GM12878 (cell line): Measurements from ENCODE around the gene TCF12. TPM values are rescaled to one million over a fixed set of nuclear protein-coding genes. Genes with fewer than 3 reads are reported as not detected.
A peak's percentile ranks its signal among the peaks of the same experiment; 100 is the strongest.

Experiments
- CTCF ChIP-seq, 3 experiments: IDR thresholded peaks in 2 of 3; conservative IDR thresholded peaks in 1 of 3; 2 replicates each; pipeline ENCODE4 v1.5.1; 2011; ENCODE audit warnings: low read depth in 3 of 3, low read length in 3 of 3, mild to moderate bottlenecking in 3 of 3, control low read depth in 2 of 3, moderate library complexity in 2 of 3, inconsistent platforms in 1 of 3, mixed read lengths in 1 of 3; ENCODE audit not compliant: control insufficient read depth in 2 of 3, insufficient read depth in 1 of 3; ENCODE audit errors: extremely low read depth in 1 of 3
- E4F1 ChIP-seq: fragments of 450-650 bp; IDR thresholded peaks from 2 replicates; pipeline ENCODE4 v1.6.1; 2018; ENCODE audit warnings: borderline replicate concordance, mild to moderate bottlenecking; ENCODE audit not compliant: partially characterized antibody
- EED ChIP-seq: sonication (generic); IDR thresholded peaks from 2 replicates; pipeline ENCODE4 v1.6.1; 2016; ENCODE audit warnings: antibody characterized with exemption, low read depth
- IKZF2 ChIP-seq, 2 experiments: fragments of 450-650 bp; IDR thresholded peaks; 2 replicates each; pipeline ENCODE4 v1.6.1; 2017; ENCODE audit warnings: mild to moderate bottlenecking in 2 of 2, moderate library complexity in 2 of 2
- MXI1 ChIP-seq: fragments of 150-350 bp; IDR thresholded peaks from 2 replicates; pipeline ENCODE4 v1.6.1; 2011; ENCODE audit warnings: low read depth, mild to moderate bottlenecking, inconsistent platforms, low read length, improper control_type of control experiment
- POLR2AphosphoS5 ChIP-seq: IDR thresholded peaks from 2 replicates; pipeline ENCODE4 v1.6.1; 2011; ENCODE audit warnings: mild to moderate bottlenecking, low read length, inconsistent platforms
- RAD21 ChIP-seq: IDR thresholded peaks from 2 replicates; pipeline ENCODE4 v1.6.1; 2011; ENCODE audit warnings: mild to moderate bottlenecking, low read depth, low read length, moderate library complexity; ENCODE audit not compliant: insufficient read depth
- SMC3 ChIP-seq: IDR thresholded peaks from 2 replicates; pipeline ENCODE4 v1.6.1; 2011; ENCODE audit warnings: low read length, improper control_type of control experiment, borderline replicate concordance
- SRF ChIP-seq, 2 experiments: IDR thresholded peaks; 2 replicates each; pipeline ENCODE4 v1.6.1; 2011; ENCODE audit warnings: low read depth in 2 of 2, low read length in 2 of 2, mild to moderate bottlenecking in 1 of 2, moderate library complexity in 1 of 2
- STAT3 ChIP-seq: IDR thresholded peaks from 2 replicates; pipeline ENCODE4 v1.6.1; 2011; ENCODE audit warnings: low read depth, low read length, improper control_type of control experiment
- ZBED1 ChIP-seq: IDR thresholded peaks from 2 replicates; pipeline ENCODE4 v1.6.1; 2016; ENCODE audit warnings: borderline replicate concordance
- ZNF207 ChIP-seq: fragments of 450-650 bp; IDR thresholded peaks from 2 replicates; pipeline ENCODE4 v1.6.1; 2014; ENCODE audit warnings: antibody characterized with exemption, mild to moderate bottlenecking, borderline replicate concordance
- ZNF592 ChIP-seq: fragments of 450-650 bp; IDR thresholded peaks from 2 replicates; pipeline ENCODE4 v1.6.1; 2017; ENCODE audit warnings: mild to moderate bottlenecking, moderate library complexity
- polyA plus RNA-seq, 11 experiments: library from polyadenylated mRNA; depleted of rRNA in 4 of 11; unstranded in 6 of 11; stranded (reverse) in 5 of 11; fragments of >200 nt; fragmentation: Nextera tagmentation in 4 of 11; fragmentation: Illumina TruSeq in 1 of 11; extraction: Ambion mirVana in 4 of 11; extraction: Trizol in 1 of 11; gene quantifications; 1 replicate in 1 of 11; 2 replicates in 10 of 11; pipeline versions ENCODE4 v1.2.1 to v1.2.3, GENCODE V29; 2011 to 2016; ENCODE audit warnings: inconsistent platforms in 2 of 11, missing spikeins in 2 of 11, low read depth in 1 of 11
- total RNA-seq, 4 experiments: library from RNA; depleted of rRNA in 3 of 4; stranded (reverse); fragments of >200 nt in 3 of 4; fragmentation: Illumina TruSeq in 1 of 4; extraction: Trizol in 1 of 4; gene quantifications; 2 replicates each; pipeline versions ENCODE4 v1.2.1 to v1.2.3, GENCODE V29; 2013 to 2021

Gene TCF12
- total and polyA plus RNA-seq, 10 of the 15 experiments (the other 5 are each of a cell fraction or from before 2014, with no cell fraction given): 8.2 to 70.9 (median 49.5) TPM

- TF ChIP-seq ZNF592: 0 out of 2 replicates have a peak, but pooled peaks have one; percentile 34
- TF ChIP-seq ZNF207: no peak
- no peak for TF ChIP-seq E4F1
- no peak for TF ChIP-seq STAT3
- TF ChIP-seq POLR2AphosphoS5: no peak
- TF ChIP-seq EED: peak; percentile 19; the same call in 1 of the 2 replicates
- peak; percentile 55 for TF ChIP-seq MXI1
- peak; percentile 96 for TF ChIP-seq RAD21
- TF ChIP-seq ZBED1: no peak
- TF ChIP-seq IKZF2 (IDR thresholded peaks at IDR 0.05): peak; percentile 39 to 56; a peak in 2 of 4 replicates
- no peak for TF ChIP-seq SRF (IDR thresholded peaks at IDR 0.05; ENCODE audit: low read depth in 2 of 2, low read length in 2 of 2)
- TF ChIP-seq CTCF (IDR thresholded peaks at IDR 0.05 in 2 of 3, conservative IDR thresholded peaks at IDR 0.05 in 1 of 3; ENCODE audit: control insufficient read depth in 2 of 3, extremely low read depth in 1 of 3, insufficient read depth in 1 of 3, low read depth in 3 of 3, low read length in 3 of 3): peak; percentile 80 to 91 (median 89); a peak in 5 of 6 replicates
- peak; percentile 92 for TF ChIP-seq SMC3
- TF ChIP-seq, all 136 proteins: peak for 16
Observed at GRCh38 chr15:57306161-57306943, 387.9 kb downstream of the TCF12 start (continued).
